Gastroesophageal sphincter (tissue), 4 donors: Measurements from ENCODE around the gene C9. TPM values are rescaled to one million over a fixed set of nuclear protein-coding genes. Genes with fewer than 3 reads are reported as not detected.

Source experiments
- ATAC-seq: fragments of 150-250 bp; one replicate; pipeline ENCODE4 v1.9.1; 2016; ENCODE audit warnings: mild to moderate bottlenecking, moderate library complexity
- H3K27ac ChIP-seq, 4 donors: fragments of 200-600 bp; sonication (generic) in 3 of 4; 1 replicate in 3 of 4; 2 replicates in 1 of 4; pipeline ENCODE4 v1.5.1; 2016 to 2019
- H3K27me3 ChIP-seq: fragments of 200-600 bp; sonication (generic); one replicate; pipeline ENCODE4 v1.5.1; 2019
- H3K36me3 ChIP-seq, 2 donors: fragments of 200-600 bp; sonication (generic); one replicate each; pipeline ENCODE4 v1.5.1; 2019; ENCODE audit warnings: control low read depth in 1 of 2
- H3K4me1 ChIP-seq, 3 donors: fragments of 200-600 bp; sonication (generic); 1 replicate in 2 of 3; 2 replicates in 1 of 3; pipeline ENCODE4 v1.5.1; 2016 to 2019; ENCODE audit warnings: control low read depth in 2 of 3
- H3K4me3 ChIP-seq, 2 donors: fragments of 200-600 bp; sonication (generic); one replicate each; pipeline ENCODE4 v1.5.1; 2019; ENCODE audit warnings: mild to moderate bottlenecking in 1 of 2, moderate library complexity in 1 of 2
- H3K9me3 ChIP-seq, 3 donors: fragments of 200-600 bp; sonication (generic); one replicate each; pipeline ENCODE4 v1.5.1; 2017 to 2019; ENCODE audit warnings: control low read depth in 2 of 3
- EP300 ChIP-seq: sonication (generic); formaldehyde crosslinking; IDR thresholded peaks from one replicate; pipeline ENCODE4 v1.6.1; 2017; ENCODE audit warnings: antibody characterized with exemption, mild to moderate bottlenecking
- POLR2A ChIP-seq, 2 donors: fragments of 450-650 bp; IDR thresholded peaks; one replicate each; pipeline ENCODE4 v1.6.1; 2017; ENCODE audit warnings: antibody characterized with exemption in 2 of 2, mild to moderate bottlenecking in 2 of 2, moderate library complexity in 1 of 2
- POLR2AphosphoS5 ChIP-seq: sonication (generic); formaldehyde crosslinking; IDR thresholded peaks from one replicate; pipeline ENCODE4 v1.6.1; 2017; ENCODE audit warnings: antibody characterized with exemption
- WGBS, 2 donors: methylation state at CpG; one replicate each; pipeline ENCODE4 v1.1.5; 2018; ENCODE audit warnings: low coverage in 1 of 2; 5-methylcytosine and 5-hydroxymethylcytosine counted together
- total RNA-seq, 4 donors: library from RNA; depleted of rRNA; stranded (reverse); fragments of >200 nt; gene quantifications; one replicate each; pipeline ENCODE4 v1.1.0, GENCODE V29; 2016
- TF ChIP-seq, protein P1 (sequence below), 4 experiments: fragments of 200-600 bp in 2 of 4; fragments of 450-650 bp in 2 of 4; sonication (generic) in 1 of 4; IDR thresholded peaks; one replicate each; pipeline ENCODE4 v1.5.1; 2017 to 2019; ENCODE audit warnings: antibody characterized with exemption in 4 of 4, mild to moderate bottlenecking in 2 of 4, moderate library complexity in 2 of 4

The C9 gene
- total RNA-seq, 4 donors from 2014 or later, result not detected

- no peak for ATAC-seq
- Histone ChIP-seq H3K27me3 (no peaks in the 10 kb centered on the region), H3K27ac (no peak overlapping the region), H3K4me3 (no peak overlapping the region), H3K9me3 (no peaks in the 10 kb centered on the region), H3K4me1 (no peaks in the 10 kb centered on the region), H3K36me3 (no peaks in the 10 kb centered on the region)
- TF ChIP-seq EP300 (no peak), POLR2A (IDR thresholded peaks at IDR 0.05) (no peak), POLR2AphosphoS5 (no peak)
- TF ChIP-seq, protein P1, sequence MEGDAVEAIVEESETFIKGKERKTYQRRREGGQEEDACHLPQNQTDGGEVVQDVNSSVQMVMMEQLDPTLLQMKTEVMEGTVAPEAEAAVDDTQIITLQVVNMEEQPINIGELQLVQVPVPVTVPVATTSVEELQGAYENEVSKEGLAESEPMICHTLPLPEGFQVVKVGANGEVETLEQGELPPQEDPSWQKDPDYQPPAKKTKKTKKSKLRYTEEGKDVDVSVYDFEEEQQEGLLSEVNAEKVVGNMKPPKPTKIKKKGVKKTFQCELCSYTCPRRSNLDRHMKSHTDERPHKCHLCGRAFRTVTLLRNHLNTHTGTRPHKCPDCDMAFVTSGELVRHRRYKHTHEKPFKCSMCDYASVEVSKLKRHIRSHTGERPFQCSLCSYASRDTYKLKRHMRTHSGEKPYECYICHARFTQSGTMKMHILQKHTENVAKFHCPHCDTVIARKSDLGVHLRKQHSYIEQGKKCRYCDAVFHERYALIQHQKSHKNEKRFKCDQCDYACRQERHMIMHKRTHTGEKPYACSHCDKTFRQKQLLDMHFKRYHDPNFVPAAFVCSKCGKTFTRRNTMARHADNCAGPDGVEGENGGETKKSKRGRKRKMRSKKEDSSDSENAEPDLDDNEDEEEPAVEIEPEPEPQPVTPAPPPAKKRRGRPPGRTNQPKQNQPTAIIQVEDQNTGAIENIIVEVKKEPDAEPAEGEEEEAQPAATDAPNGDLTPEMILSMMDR (IDR thresholded peaks at IDR 0.05), result no peak
- WGBS, 2 donors, result 93 to 100% methylated on average over 1 of the region's 1 CpG
Observed at GRCh38 chr5:39309534-39309933, 54.8 kb downstream of the C9 start.

- no peaks in the 10 kb centered on the region for H3K36me3 ChIP-seq
- H3K27ac ChIP-seq, result no peak overlapping the region
- H3K4me1 ChIP-seq, result no peaks in the 10 kb centered on the region
- TF ChIP-seq POLR2A (IDR thresholded peaks at IDR 0.05) (no peak), POLR2AphosphoS5 (no peak), EP300 (no peak)
- TF ChIP-seq, protein P1 (IDR thresholded peaks at IDR 0.05), result no peak
- 50 to 76% methylated on average over 1 of the region's 1 CpG for WGBS, 2 donors
- H3K9me3 ChIP-seq, result peaks cover 0 to 8% (median 0%) of the 10 kb centered on the region in 3 donors
- ATAC-seq, result no peak
- H3K4me3 ChIP-seq, result no peak overlapping the region
- no peaks in the 10 kb centered on the region for H3K27me3 ChIP-seq
Observed at GRCh38 chr5:39302472-39302871, 61.8 kb downstream of the C9 start.

DNA sequence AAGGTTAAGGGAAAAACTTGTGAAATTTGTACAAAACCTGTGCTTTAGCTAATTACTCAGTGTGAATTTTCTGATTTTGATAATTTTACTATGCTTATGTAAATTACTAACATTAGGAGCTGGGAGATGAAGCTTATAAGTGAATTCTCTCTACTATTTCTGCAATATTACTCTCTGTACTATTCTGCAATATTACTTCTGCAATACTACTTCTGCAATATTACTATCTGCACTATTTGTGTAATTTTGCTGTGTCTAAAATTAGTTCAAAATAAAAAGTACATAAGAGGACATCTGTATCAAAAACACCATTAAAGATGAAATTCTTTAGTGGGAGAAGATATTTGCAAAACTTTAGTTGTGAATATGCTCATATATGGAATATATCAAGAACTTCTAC is 62.9 kb downstream of the C9 start:
- no peaks in the 10 kb centered on the region for H3K4me1 ChIP-seq
- no peak overlapping the region for H3K27ac ChIP-seq
- ATAC-seq, result no peak
- TF ChIP-seq, protein P1 (IDR thresholded peaks at IDR 0.05), result no peak
- TF ChIP-seq POLR2A (IDR thresholded peaks at IDR 0.05) (no peak), EP300 (no peak), POLR2AphosphoS5 (no peak)
- no peak overlapping the region for H3K4me3 ChIP-seq
- peaks cover 0 to 8% (median 0%) of the 10 kb centered on the region in 3 donors for H3K9me3 ChIP-seq
- H3K27me3 ChIP-seq, result no peaks in the 10 kb centered on the region
- H3K36me3 ChIP-seq, result no peaks in the 10 kb centered on the region

- no peaks in the 10 kb centered on the region for H3K36me3 ChIP-seq
- no peak overlapping the region for H3K4me3 ChIP-seq
- H3K27ac ChIP-seq, result no peak overlapping the region
- no peaks in the 10 kb centered on the region for H3K4me1 ChIP-seq
- H3K9me3 ChIP-seq, result peaks cover 0 to 8% (median 0%) of the 10 kb centered on the region in 3 donors
- TF ChIP-seq, protein P1 (IDR thresholded peaks at IDR 0.05), result no peak
- TF ChIP-seq EP300 (no peak), POLR2AphosphoS5 (no peak), POLR2A (IDR thresholded peaks at IDR 0.05) (no peak)
- ATAC-seq, result no peak
- no peaks in the 10 kb centered on the region for H3K27me3 ChIP-seq
Observed at GRCh38 chr5:39299962-39300361, 64.3 kb downstream of the C9 start.

DNA sequence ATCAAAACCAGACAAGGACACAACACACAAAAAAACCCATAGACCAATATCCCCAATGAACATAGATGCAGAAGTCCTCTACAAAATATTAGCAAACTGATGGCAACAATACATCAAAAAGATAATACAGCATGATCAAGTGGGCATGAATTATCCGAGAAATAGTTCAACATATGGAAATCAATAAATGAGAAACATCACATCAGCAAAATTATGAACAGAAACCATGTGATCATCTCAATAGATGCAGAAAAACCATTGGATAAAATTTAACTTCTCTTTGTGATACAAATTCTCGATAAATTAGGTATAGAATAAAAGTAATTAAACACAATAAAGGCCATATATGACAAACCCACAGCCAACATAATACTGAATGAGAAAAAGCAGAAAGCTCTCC is 69.6 kb downstream of the C9 start:
- no peak overlapping the region for H3K4me3 ChIP-seq
- H3K36me3 ChIP-seq, result no peaks in the 10 kb centered on the region
- TF ChIP-seq POLR2A (IDR thresholded peaks at IDR 0.05) (no peak), EP300 (no peak), POLR2AphosphoS5 (no peak)
- TF ChIP-seq, protein P1 (IDR thresholded peaks at IDR 0.05), result no peak
- no peak overlapping the region for H3K27ac ChIP-seq
- no peaks in the 10 kb centered on the region for H3K27me3 ChIP-seq
- H3K4me1 ChIP-seq, result no peaks in the 10 kb centered on the region
- no peak for ATAC-seq
- peaks cover 0 to 8% (median 0%) of the 10 kb centered on the region in 3 donors for H3K9me3 ChIP-seq
- WGBS, 2 donors, result 69 to 82% methylated on average over 2 of the region's 2 CpGs
